ENCODE results near the gene RPS3A.

The RPS3A gene

DNA sequence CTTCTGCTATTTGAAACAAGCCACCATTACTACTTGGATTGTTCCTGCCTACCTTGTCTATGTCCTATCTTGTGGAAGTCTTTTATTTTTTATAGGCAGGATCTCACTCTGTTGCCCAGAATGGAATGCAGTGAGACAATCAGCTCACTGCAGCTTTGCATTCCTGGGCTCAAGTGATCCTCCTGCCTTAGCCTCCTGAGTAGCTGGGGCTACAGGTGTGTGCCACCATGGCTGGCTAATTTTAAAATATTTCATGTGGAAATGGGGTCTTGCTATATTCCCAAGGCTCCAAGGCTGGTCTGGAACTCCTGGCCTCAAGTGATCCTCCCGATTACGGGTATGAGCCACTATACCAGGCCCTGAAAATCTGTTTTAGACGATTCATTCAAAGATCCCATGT is 7.6 kb downstream of the RPS3A start (continued):
- TF ChIP-seq SCRT2 (tag by site-specific recombination; IDR thresholded peaks at IDR 0.05) (peak; percentile 38; the same call in 1 of the 2 replicates), ZNF791 (tag by site-specific recombination; IDR thresholded peaks at IDR 0.05) (no peak)

DNA sequence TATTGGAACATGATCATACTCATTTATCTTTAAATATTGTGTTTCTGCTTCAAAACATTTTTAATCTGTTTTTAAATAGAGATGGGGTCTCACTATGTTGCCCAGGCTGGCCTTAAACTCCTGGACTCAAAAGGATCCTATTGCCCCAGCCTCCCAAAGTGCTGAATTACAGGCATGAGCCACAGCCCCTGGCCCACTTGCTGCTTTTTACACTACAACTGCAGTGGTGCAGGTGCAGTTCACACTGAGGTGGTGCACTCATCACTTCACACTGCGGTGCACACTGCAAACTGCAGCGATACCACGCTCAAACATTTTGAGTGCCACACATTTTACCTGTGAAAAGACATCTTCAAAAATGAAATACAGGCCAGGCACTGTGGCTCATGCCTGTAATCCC is 10.8 kb downstream of the RPS3A start:
- TF ChIP-seq, protein P1, sequence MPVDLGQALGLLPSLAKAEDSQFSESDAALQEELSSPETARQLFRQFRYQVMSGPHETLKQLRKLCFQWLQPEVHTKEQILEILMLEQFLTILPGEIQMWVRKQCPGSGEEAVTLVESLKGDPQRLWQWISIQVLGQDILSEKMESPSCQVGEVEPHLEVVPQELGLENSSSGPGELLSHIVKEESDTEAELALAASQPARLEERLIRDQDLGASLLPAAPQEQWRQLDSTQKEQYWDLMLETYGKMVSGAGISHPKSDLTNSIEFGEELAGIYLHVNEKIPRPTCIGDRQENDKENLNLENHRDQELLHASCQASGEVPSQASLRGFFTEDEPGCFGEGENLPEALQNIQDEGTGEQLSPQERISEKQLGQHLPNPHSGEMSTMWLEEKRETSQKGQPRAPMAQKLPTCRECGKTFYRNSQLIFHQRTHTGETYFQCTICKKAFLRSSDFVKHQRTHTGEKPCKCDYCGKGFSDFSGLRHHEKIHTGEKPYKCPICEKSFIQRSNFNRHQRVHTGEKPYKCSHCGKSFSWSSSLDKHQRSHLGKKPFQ (tag by site-specific recombination; IDR thresholded peaks at IDR 0.05), result peak; percentile 95
- TF ChIP-seq, protein P2, sequence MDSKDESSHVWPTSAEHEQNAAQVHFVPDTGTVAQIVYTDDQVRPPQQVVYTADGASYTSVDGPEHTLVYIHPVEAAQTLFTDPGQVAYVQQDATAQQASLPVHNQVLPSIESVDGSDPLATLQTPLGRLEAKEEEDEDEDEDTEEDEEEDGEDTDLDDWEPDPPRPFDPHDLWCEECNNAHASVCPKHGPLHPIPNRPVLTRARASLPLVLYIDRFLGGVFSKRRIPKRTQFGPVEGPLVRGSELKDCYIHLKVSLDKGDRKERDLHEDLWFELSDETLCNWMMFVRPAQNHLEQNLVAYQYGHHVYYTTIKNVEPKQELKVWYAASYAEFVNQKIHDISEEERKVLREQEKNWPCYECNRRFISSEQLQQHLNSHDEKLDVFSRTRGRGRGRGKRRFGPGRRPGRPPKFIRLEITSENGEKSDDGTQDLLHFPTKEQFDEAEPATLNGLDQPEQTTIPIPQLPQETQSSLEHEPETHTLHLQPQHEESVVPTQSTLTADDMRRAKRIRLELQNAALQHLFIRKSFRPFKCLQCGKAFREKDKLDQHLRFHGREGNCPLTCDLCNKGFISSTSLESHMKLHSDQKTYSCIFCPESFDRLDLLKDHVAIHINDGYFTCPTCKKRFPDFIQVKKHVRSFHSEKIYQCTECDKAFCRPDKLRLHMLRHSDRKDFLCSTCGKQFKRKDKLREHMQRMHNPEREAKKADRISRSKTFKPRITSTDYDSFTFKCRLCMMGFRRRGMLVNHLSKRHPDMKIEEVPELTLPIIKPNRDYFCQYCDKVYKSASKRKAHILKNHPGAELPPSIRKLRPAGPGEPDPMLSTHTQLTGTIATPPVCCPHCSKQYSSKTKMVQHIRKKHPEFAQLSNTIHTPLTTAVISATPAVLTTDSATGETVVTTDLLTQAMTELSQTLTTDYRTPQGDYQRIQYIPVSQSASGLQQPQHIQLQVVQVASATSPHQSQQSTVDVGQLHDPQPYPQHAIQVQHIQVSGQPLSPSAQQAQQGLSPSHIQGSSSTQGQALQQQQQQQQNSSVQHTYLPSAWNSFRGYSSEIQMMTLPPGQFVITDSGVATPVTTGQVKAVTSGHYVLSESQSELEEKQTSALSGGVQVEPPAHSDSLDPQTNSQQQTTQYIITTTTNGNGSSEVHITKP (tag by site-specific recombination; IDR thresholded peaks at IDR 0.05), result no peak
- TF ChIP-seq ZNF121 (tag by site-specific recombination; IDR thresholded peaks at IDR 0.05), result peak; percentile 54; the same call in 1 of the 2 replicates
- CTCF ChIA-PET, result interaction anchor here (0.6 to 0.7 kb wide), 2 partner anchors 84 to 986 kb away, joined by 4 read pairs; no protein-coding TSS in a partner anchor

DNA sequence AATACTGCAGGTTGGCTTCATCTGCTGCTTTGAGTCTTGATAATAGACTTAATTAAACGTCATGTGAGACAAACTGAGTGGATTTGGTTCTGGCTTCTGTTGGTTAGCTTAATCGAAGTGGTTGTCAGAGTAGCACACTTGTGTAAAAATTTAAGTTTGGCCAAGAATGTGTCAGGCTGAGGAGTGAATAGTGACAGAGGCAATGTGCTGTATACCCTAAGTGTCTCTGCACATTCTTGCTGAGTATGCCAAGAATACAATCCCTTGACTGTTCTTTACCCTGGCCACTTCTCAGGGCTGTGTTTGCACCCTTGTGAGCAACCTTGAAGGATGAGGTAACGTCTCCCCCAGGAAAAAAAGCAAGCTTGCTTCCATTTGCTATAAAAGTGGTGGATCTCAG is 14.9 kb downstream of the RPS3A start:
- TF ChIP-seq ZNF335 (tag by site-specific recombination; conservative IDR thresholded peaks at IDR 0.05) (no peak), ZBTB1 (tag by site-specific recombination; IDR thresholded peaks at IDR 0.05) (no peak), OVOL3 (tag by site-specific recombination; IDR thresholded peaks at IDR 0.05) (no peak), ZNF366 (tag by site-specific recombination; conservative IDR thresholded peaks at IDR 0.05) (no peak), ZNF174 (tag by site-specific recombination; IDR thresholded peaks at IDR 0.05) (no peak)
- TF ChIP-seq, protein P3, sequence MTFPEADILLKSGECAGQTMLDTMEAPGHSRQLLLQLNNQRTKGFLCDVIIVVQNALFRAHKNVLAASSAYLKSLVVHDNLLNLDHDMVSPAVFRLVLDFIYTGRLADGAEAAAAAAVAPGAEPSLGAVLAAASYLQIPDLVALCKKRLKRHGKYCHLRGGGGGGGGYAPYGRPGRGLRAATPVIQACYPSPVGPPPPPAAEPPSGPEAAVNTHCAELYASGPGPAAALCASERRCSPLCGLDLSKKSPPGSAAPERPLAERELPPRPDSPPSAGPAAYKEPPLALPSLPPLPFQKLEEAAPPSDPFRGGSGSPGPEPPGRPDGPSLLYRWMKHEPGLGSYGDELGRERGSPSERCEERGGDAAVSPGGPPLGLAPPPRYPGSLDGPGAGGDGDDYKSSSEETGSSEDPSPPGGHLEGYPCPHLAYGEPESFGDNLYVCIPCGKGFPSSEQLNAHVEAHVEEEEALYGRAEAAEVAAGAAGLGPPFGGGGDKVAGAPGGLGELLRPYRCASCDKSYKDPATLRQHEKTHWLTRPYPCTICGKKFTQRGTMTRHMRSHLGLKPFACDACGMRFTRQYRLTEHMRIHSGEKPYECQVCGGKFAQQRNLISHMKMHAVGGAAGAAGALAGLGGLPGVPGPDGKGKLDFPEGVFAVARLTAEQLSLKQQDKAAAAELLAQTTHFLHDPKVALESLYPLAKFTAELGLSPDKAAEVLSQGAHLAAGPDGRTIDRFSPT (tag by site-specific recombination; IDR thresholded peaks at IDR 0.05), result no peak
- H3K4me3 ChIP-seq (ENCODE audit: low read depth, low read length), result no peak overlapping the region
- ChIA-PET POLR2A (no interaction called here), CTCF (interaction anchor here (1.0 kb wide), 2 partner anchors 12 to 248 kb away, joined by 3 read pairs; no protein-coding TSS in a partner anchor)
- H3K4me1 ChIP-seq (ENCODE audit: control insufficient read depth, insufficient read depth, low read length), result no peaks in the 10 kb centered on the region
- H3K36me3 ChIP-seq (ENCODE audit: control insufficient read depth in 2 of 2, insufficient read depth in 1 of 2, low read length in 2 of 2), result peaks cover 3 to 30% of the 10 kb centered on the region in 2 experiments; a peak in 2 of 3 replicates
- H3K27ac ChIP-seq (ENCODE audit: extremely low read depth, low read depth, low read length), result no peak overlapping the region
- no peaks in the 10 kb centered on the region for H3K9me3 ChIP-seq (ENCODE audit: control insufficient read depth, insufficient read depth, low read depth, low read length)

More for the DNA sequence above, 10.8 kb downstream of the RPS3A start:
- Histone ChIP-seq H3K27ac (ENCODE audit: extremely low read depth, low read depth, low read length) (no peak overlapping the region), H3K4me1 (ENCODE audit: control insufficient read depth, insufficient read depth, low read length) (no peaks in the 10 kb centered on the region), H3K9me3 (ENCODE audit: control insufficient read depth, insufficient read depth, low read depth, low read length) (no peaks in the 10 kb centered on the region), H3K36me3 (ENCODE audit: control insufficient read depth in 2 of 2, insufficient read depth in 1 of 2, low read length in 2 of 2) (peaks cover 9 to 61% of the 10 kb centered on the region in 2 experiments; a peak in 2 of 3 replicates), H3K4me3 (ENCODE audit: low read depth, low read length) (no peak overlapping the region)
- POLR2A ChIA-PET, result no interaction called here

DNA sequence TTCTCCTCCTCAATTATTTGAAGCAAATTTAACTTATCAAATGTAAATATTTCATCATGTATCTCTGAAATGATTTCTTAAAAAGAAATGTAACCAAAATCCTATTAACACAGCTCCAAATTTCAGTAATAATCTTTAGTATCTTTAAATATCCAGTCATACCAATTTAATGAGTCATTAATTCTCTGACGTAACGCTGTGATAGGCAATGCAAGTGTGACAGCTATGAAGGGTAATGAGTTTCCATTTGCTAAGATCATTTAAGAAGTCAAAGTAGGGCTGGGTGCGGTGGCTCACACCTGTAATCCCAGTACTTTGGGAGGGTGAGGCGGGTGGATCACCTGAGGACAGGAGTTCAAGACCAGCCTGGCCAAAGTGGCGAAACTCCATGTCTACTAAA is 15.6 kb downstream of the RPS3A start:
- Histone ChIP-seq H3K36me3 (ENCODE audit: control insufficient read depth in 2 of 2, insufficient read depth in 1 of 2, low read length in 2 of 2) (peaks cover 7 to 34% of the 10 kb centered on the region in 2 experiments; a peak in 2 of 3 replicates), H3K9me3 (ENCODE audit: control insufficient read depth, insufficient read depth, low read depth, low read length) (no peaks in the 10 kb centered on the region), H3K4me1 (ENCODE audit: control insufficient read depth, insufficient read depth, low read length) (no peaks in the 10 kb centered on the region), H3K4me3 (ENCODE audit: low read depth, low read length) (no peak overlapping the region), H3K27ac (ENCODE audit: extremely low read depth, low read depth, low read length) (no peak overlapping the region)
- CTCF ChIA-PET, result interaction anchor here (0.6 to 1.0 kb wide), 3 partner anchors 12 to 248 kb away, joined by 3 read pairs; no protein-coding TSS in a partner anchor
- POLR2A ChIA-PET, result interaction anchor here (0.7 kb wide), 1 partner anchor 376 kb away, joined by 7 read pairs; no protein-coding TSS in a partner anchor
- TF ChIP-seq, protein P4, sequence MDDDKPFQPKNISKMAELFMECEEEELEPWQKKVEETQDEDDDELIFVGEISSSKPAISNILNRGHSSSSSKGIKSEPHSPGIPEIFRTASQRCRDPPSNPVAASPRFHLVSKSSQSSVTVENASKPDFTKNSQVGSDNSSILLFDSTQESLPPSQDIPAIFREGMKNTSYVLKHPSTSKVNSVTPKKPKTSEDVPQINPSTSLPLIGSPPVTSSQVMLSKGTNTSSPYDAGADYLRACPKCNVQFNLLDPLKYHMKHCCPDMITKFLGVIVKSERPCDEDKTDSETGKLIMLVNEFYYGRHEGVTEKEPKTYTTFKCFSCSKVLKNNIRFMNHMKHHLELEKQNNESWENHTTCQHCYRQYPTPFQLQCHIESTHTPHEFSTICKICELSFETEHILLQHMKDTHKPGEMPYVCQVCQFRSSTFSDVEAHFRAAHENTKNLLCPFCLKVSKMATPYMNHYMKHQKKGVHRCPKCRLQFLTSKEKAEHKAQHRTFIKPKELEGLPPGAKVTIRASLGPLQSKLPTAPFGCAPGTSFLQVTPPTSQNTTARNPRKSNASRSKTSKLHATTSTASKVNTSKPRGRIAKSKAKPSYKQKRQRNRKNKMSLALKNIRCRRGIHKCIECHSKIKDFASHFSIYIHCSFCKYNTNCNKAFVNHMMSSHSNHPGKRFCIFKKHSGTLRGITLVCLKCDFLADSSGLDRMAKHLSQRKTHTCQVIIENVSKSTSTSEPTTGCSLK (tag by site-specific recombination; IDR thresholded peaks at IDR 0.05), result no peak
- no peak for TF ChIP-seq ZNF561 (tag by site-specific recombination; IDR thresholded peaks at IDR 0.05; ENCODE audit: borderline replicate concordance)
- no peak for TF ChIP-seq ZFP69B (tag by site-specific recombination; IDR thresholded peaks at IDR 0.05)
- no peak for TF ChIP-seq ZNF777 (tag by site-specific recombination; IDR thresholded peaks at IDR 0.05; ENCODE audit: borderline replicate concordance)
- TF ChIP-seq GLI2 (tag by site-specific recombination; IDR thresholded peaks at IDR 0.05; ENCODE audit: borderline replicate concordance, low read depth), result no peak
- TF ChIP-seq, protein P5, sequence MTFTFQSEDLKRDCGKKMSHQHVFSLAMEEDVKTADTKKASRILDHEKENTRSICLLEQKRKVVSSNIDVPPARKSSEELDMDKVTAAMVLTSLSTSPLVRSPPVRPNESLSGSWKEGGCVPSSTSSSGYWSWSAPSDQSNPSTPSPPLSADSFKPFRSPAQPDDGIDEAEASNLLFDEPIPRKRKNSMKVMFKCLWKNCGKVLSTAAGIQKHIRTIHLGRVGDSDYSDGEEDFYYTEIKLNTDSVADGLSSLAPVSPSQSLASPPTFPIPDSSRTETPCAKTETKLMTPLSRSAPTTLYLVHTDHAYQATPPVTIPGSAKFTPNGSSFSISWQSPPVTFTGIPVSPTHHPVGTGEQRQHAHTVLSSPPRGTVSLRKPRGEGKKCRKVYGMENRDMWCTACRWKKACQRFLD (tag by site-specific recombination; IDR thresholded peaks at IDR 0.05), result no peak
- TF ChIP-seq ZNF112 (tag by site-specific recombination; IDR thresholded peaks at IDR 0.05), result no peak
- no peak for TF ChIP-seq ZNF560 (tag by site-specific recombination; IDR thresholded peaks at IDR 0.05; ENCODE audit: borderline replicate concordance)

Measured in HEK293 (cell line).